ENCODE data around the gene ARL6. TPM values are rescaled to one million over a fixed set of nuclear protein-coding genes. Genes with fewer than 3 reads are reported as not detected.

Gene ARL6
- total and polyA plus RNA-seq, 9 of the 15 experiments (the other 6 are each of a cell fraction or from before 2014, with no cell fraction given): 0.91 to 2.9 (median 2.3) TPM

DNA sequence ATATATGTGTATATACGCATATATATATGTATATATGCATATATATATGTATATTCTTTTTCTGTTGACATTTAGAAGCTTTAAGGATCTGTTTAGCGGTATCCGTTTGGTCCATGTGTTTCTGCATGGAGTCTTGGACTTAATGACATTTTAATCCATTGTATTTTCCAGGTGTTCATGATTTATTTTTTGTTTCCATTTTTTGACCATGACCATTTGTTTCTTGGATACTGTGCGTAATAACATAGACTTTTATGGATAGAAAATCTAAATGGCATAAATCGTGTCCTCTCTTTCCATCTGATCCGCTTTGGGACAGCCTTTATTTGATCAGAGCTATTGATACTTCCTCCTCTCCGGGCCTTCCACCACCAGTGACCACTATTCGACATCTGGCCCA is 76.7 kb downstream of the ARL6 start:
- in situ Hi-C loops (cut with MboI) (no loop called here), intact Hi-C loops (cut with micrococcal nuclease) (no loop called here)
- no peaks in the 10 kb centered on the region for H4K20me1 ChIP-seq (replicated peaks; ENCODE audit: control insufficient read depth, insufficient read depth, low read length)
- ATAC-seq (no peak), DNase-seq (ENCODE audit: extremely low read depth in 1 of 4, low spot score in 3 of 4) (no peak), FAIRE-seq (no peak)
- no peaks in the 10 kb centered on the region for H3K36me3 ChIP-seq (ENCODE audit: control insufficient read depth, insufficient read depth, low read length)
- H3K27me3 ChIP-seq (ENCODE audit: control insufficient read depth in 2 of 2, insufficient read depth in 2 of 2, low read length in 2 of 2): no peaks in the 10 kb centered on the region
- no peaks in the 10 kb centered on the region for H3K79me2 ChIP-seq (ENCODE audit: control insufficient read depth, insufficient read depth, low read length)
- H3K4me1 ChIP-seq (replicated peaks in 1 of 2; ENCODE audit: control insufficient read depth in 2 of 2, insufficient read depth in 2 of 2, low read length in 2 of 2): no peaks in the 10 kb centered on the region
- no peak overlapping the region for H3K27ac ChIP-seq (ENCODE audit: extremely low read depth, low read depth, low read length)
- H2AFZ ChIP-seq (ENCODE audit: low read depth, low read length): no peak overlapping the region
- no peaks in the 10 kb centered on the region for H3K9me1 ChIP-seq (ENCODE audit: control insufficient read depth, insufficient read depth, low read length)
- BruUV-seq (replicated peaks): no TSS peak
- 6% methylated on average over 8 of the region's 8 CpGs for WGBS (ENCODE audit: insufficient coverage, low coverage, missing lambda C conversion rate)
- H3K9ac ChIP-seq (ENCODE audit: insufficient read depth in 1 of 2, low read depth in 2 of 2, low read length in 2 of 2): no peak overlapping the region
- POLR2A ChIA-PET: no interaction called here
- no peaks in the 10 kb centered on the region for H3K9me3 ChIP-seq (replicated peaks; ENCODE audit: control insufficient read depth, insufficient read depth, low read depth, low read length)
- CTCF ChIA-PET (ENCODE audit: low intra/inter-chr PET ratio): no interaction called here
- no peak overlapping the region for H3K4me3 ChIP-seq
- no peak overlapping the region for H3K4me2 ChIP-seq (ENCODE audit: insufficient read depth, low read length)
- TF ChIP-seq, protein P1, sequence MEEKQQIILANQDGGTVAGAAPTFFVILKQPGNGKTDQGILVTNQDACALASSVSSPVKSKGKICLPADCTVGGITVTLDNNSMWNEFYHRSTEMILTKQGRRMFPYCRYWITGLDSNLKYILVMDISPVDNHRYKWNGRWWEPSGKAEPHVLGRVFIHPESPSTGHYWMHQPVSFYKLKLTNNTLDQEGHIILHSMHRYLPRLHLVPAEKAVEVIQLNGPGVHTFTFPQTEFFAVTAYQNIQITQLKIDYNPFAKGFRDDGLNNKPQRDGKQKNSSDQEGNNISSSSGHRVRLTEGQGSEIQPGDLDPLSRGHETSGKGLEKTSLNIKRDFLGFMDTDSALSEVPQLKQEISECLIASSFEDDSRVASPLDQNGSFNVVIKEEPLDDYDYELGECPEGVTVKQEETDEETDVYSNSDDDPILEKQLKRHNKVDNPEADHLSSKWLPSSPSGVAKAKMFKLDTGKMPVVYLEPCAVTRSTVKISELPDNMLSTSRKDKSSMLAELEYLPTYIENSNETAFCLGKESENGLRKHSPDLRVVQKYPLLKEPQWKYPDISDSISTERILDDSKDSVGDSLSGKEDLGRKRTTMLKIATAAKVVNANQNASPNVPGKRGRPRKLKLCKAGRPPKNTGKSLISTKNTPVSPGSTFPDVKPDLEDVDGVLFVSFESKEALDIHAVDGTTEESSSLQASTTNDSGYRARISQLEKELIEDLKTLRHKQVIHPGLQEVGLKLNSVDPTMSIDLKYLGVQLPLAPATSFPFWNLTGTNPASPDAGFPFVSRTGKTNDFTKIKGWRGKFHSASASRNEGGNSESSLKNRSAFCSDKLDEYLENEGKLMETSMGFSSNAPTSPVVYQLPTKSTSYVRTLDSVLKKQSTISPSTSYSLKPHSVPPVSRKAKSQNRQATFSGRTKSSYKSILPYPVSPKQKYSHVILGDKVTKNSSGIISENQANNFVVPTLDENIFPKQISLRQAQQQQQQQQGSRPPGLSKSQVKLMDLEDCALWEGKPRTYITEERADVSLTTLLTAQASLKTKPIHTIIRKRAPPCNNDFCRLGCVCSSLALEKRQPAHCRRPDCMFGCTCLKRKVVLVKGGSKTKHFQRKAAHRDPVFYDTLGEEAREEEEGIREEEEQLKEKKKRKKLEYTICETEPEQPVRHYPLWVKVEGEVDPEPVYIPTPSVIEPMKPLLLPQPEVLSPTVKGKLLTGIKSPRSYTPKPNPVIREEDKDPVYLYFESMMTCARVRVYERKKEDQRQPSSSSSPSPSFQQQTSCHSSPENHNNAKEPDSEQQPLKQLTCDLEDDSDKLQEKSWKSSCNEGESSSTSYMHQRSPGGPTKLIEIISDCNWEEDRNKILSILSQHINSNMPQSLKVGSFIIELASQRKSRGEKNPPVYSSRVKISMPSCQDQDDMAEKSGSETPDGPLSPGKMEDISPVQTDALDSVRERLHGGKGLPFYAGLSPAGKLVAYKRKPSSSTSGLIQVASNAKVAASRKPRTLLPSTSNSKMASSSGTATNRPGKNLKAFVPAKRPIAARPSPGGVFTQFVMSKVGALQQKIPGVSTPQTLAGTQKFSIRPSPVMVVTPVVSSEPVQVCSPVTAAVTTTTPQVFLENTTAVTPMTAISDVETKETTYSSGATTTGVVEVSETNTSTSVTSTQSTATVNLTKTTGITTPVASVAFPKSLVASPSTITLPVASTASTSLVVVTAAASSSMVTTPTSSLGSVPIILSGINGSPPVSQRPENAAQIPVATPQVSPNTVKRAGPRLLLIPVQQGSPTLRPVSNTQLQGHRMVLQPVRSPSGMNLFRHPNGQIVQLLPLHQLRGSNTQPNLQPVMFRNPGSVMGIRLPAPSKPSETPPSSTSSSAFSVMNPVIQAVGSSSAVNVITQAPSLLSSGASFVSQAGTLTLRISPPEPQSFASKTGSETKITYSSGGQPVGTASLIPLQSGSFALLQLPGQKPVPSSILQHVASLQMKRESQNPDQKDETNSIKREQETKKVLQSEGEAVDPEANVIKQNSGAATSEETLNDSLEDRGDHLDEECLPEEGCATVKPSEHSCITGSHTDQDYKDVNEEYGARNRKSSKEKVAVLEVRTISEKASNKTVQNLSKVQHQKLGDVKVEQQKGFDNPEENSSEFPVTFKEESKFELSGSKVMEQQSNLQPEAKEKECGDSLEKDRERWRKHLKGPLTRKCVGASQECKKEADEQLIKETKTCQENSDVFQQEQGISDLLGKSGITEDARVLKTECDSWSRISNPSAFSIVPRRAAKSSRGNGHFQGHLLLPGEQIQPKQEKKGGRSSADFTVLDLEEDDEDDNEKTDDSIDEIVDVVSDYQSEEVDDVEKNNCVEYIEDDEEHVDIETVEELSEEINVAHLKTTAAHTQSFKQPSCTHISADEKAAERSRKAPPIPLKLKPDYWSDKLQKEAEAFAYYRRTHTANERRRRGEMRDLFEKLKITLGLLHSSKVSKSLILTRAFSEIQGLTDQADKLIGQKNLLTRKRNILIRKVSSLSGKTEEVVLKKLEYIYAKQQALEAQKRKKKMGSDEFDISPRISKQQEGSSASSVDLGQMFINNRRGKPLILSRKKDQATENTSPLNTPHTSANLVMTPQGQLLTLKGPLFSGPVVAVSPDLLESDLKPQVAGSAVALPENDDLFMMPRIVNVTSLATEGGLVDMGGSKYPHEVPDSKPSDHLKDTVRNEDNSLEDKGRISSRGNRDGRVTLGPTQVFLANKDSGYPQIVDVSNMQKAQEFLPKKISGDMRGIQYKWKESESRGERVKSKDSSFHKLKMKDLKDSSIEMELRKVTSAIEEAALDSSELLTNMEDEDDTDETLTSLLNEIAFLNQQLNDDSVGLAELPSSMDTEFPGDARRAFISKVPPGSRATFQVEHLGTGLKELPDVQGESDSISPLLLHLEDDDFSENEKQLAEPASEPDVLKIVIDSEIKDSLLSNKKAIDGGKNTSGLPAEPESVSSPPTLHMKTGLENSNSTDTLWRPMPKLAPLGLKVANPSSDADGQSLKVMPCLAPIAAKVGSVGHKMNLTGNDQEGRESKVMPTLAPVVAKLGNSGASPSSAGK (IDR thresholded peaks at IDR 0.05): no peak
- TF ChIP-seq SMAD4 (CRISPR knock-in tag; conservative IDR thresholded peaks at IDR 0.05) (no peak), ESRRB (CRISPR knock-in tag; IDR thresholded peaks at IDR 0.05; ENCODE audit: borderline replicate concordance) (no peak), ILK (tag; IDR thresholded peaks at IDR 0.05; ENCODE audit: borderline replicate concordance, low read depth) (no peak)
- TF ChIP-seq, protein P2, sequence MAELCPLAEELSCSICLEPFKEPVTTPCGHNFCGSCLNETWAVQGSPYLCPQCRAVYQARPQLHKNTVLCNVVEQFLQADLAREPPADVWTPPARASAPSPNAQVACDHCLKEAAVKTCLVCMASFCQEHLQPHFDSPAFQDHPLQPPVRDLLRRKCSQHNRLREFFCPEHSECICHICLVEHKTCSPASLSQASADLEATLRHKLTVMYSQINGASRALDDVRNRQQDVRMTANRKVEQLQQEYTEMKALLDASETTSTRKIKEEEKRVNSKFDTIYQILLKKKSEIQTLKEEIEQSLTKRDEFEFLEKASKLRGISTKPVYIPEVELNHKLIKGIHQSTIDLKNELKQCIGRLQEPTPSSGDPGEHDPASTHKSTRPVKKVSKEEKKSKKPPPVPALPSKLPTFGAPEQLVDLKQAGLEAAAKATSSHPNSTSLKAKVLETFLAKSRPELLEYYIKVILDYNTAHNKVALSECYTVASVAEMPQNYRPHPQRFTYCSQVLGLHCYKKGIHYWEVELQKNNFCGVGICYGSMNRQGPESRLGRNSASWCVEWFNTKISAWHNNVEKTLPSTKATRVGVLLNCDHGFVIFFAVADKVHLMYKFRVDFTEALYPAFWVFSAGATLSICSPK (IDR thresholded peaks at IDR 0.05; ENCODE audit: borderline replicate concordance): no peak
- TF ChIP-seq, protein P3, sequence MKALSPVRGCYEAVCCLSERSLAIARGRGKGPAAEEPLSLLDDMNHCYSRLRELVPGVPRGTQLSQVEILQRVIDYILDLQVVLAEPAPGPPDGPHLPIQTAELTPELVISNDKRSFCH (CRISPR knock-in tag; IDR thresholded peaks at IDR 0.05): no peak
- TF ChIP-seq, protein P3 (tag; IDR thresholded peaks at IDR 0.05): no peak
- TF ChIP-seq, protein P4, sequence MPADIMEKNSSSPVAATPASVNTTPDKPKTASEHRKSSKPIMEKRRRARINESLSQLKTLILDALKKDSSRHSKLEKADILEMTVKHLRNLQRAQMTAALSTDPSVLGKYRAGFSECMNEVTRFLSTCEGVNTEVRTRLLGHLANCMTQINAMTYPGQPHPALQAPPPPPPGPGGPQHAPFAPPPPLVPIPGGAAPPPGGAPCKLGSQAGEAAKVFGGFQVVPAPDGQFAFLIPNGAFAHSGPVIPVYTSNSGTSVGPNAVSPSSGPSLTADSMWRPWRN (IDR thresholded peaks at IDR 0.05; ENCODE audit: low read depth): no peak
